Natural killer cell (primary cell): ENCODE data around the gene MTMR11. TPM values are rescaled to one million over a fixed set of nuclear protein-coding genes. Genes with fewer than 3 reads are reported as not detected.

Experiments used
- ATAC-seq, 3 donors: fragments of 150-1000 bp in 2 of 3; fragments of 200-7000 bp in 1 of 3; cut with Tn5 transposase; 1 replicate in 1 of 3; 2 replicates in 2 of 3; pipeline ENCODE4 v1.10.0; 2021; ENCODE audit warnings: mild to moderate bottlenecking in 2 of 3, moderate library complexity in 2 of 3
- DNase-seq, 2 donors: peaks; one replicate each; pipeline versions ENCODE4 v3.0.0 to v3.0.0-alpha.2; 2013 to 2021; ENCODE audit warnings: mixed read lengths in 1 of 2
- H3K27ac ChIP-seq: one replicate; pipeline ENCODE4 v1.5.1; 2013; ENCODE audit warnings: mild to moderate bottlenecking, low read length
- H3K27me3 ChIP-seq: one replicate; pipeline ENCODE4 v1.6.1; 2013; ENCODE audit warnings: low read length; ENCODE audit not compliant: control insufficient read depth, insufficient read depth
- H3K36me3 ChIP-seq: one replicate; pipeline ENCODE4 v1.6.1; 2013; ENCODE audit warnings: low read length; ENCODE audit not compliant: control insufficient read depth, insufficient read depth
- H3K4me1 ChIP-seq: one replicate; pipeline ENCODE4 v1.6.1; 2013; ENCODE audit warnings: low read length; ENCODE audit not compliant: control insufficient read depth, insufficient read depth
- H3K4me3 ChIP-seq: one replicate; pipeline ENCODE4 v1.5.1; 2013; ENCODE audit warnings: low read length
- H3K9me3 ChIP-seq: one replicate; pipeline ENCODE4 v1.6.1; 2013; ENCODE audit warnings: low read length; ENCODE audit not compliant: control insufficient read depth, insufficient read depth
- H3K27ac Mint-ChIP-seq, 2 donors: one replicate each; pipeline ENCODE4 v1.8.0; 2022; ENCODE audit warnings: mild to moderate bottlenecking in 2 of 2, mixed read lengths in 2 of 2, moderate library complexity in 1 of 2
- H3K27me3 Mint-ChIP-seq, 2 donors: one replicate each; pipeline ENCODE4 v1.8.0; 2022; ENCODE audit warnings: low read depth in 2 of 2, mixed read lengths in 2 of 2
- H3K36me3 Mint-ChIP-seq: one replicate; pipeline ENCODE4 v1.8.0; 2022; ENCODE audit warnings: mixed read lengths
- H3K4me1 Mint-ChIP-seq, 2 donors: one replicate each; pipeline ENCODE4 v1.8.0; 2022; ENCODE audit warnings: mixed read lengths in 2 of 2
- H3K4me3 Mint-ChIP-seq: one replicate; pipeline ENCODE4 v1.8.0; 2022; ENCODE audit warnings: mild to moderate bottlenecking, moderate library complexity, mixed read lengths
- H3K9me3 Mint-ChIP-seq, 2 donors: one replicate each; pipeline ENCODE4 v1.8.0; 2022; ENCODE audit warnings: mixed read lengths in 2 of 2
- CTCF ChIP-seq: fragments of 200-600 bp; IDR thresholded peaks from one replicate; pipeline ENCODE4 v1.8.0; 2022; ENCODE audit warnings: antibody characterized with exemption
- WGBS: methylation state at CpG from one replicate; pipeline ENCODE4 v1.1.7; 2013; ENCODE audit warnings: missing lambda C conversion rate; ENCODE audit not compliant: insufficient coverage; 5-methylcytosine and 5-hydroxymethylcytosine counted together
- intact Hi-C: fragments of 100-400 bp; cut with micrococcal nuclease; formaldehyde crosslinking; loops from one replicate; pipeline ENCODE4 v1.14.2; 2022
- total RNA-seq, 4 donors: library from RNA; stranded (reverse); fragments of 120-200 nt in 1 of 4; gene quantifications; one replicate each; pipeline versions ENCODE4 v1.2.3 to v1.2.4, GENCODE V29; 2013 to 2022

The MTMR11 gene
- total RNA-seq, 3 donors from 2014 or later (not counting 1 experiment from before 2014, with no cell fraction given) = 1.8 to 3.0 (median 2.9) TPM

- Histone ChIP-seq H3K27ac (no peak overlapping the region), H3K36me3 (peaks cover 47% of the 10 kb centered on the region), H3K27me3 (no peaks in the 10 kb centered on the region), H3K9me3 (no peaks in the 10 kb centered on the region), H3K4me3 (no peak overlapping the region), H3K4me1 (no peaks in the 10 kb centered on the region)
- no peak overlapping the region for H3K4me3 Mint-ChIP-seq
- no peaks in the 10 kb centered on the region for H3K9me3 Mint-ChIP-seq
- DNase-seq = no peak
- no peak for TF ChIP-seq CTCF
- no peak overlapping the region for H3K27ac Mint-ChIP-seq
- peaks cover 12% of the 10 kb centered on the region for H3K36me3 Mint-ChIP-seq
- intact Hi-C loops = no loop called here
- WGBS = 95% methylated on average over 3 of the region's 3 CpGs
- H3K4me1 Mint-ChIP-seq = peaks cover 0 to 2% of the 10 kb centered on the region in 2 donors
- no peak for ATAC-seq
- H3K27me3 Mint-ChIP-seq = no peaks in the 10 kb centered on the region
Measured at GRCh38 chr1:149967041-149967440, 30.4 kb upstream of the MTMR11 start.

DNA sequence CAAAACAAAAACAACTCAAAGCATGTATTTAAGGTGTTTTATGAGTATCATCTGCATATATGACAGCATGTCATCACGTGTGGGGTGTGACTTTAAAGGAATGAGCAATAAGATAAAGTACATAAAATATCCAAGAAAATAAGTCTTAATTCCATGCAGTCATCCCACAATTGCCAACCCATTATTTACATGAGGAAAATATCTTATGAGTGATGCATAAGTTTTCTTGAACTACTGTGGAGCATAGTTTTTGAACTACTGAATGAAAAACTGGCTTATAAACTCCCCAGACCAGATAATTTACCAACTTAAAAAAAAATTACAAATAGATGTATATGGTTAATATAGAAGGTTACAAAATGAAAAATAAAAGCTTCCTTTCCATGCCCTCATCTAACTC is 29.7 kb upstream of the MTMR11 start:
- Histone ChIP-seq H3K27me3 (no peaks in the 10 kb centered on the region), H3K4me1 (no peaks in the 10 kb centered on the region), H3K27ac (no peak overlapping the region), H3K9me3 (no peaks in the 10 kb centered on the region), H3K36me3 (peaks cover 42% of the 10 kb centered on the region), H3K4me3 (no peak overlapping the region)
- Mint-ChIP-seq H3K4me3 (no peak overlapping the region), H3K9me3 (no peaks in the 10 kb centered on the region), H3K4me1 (peaks cover 0 to 8% of the 10 kb centered on the region in 2 donors), H3K27ac (no peak overlapping the region), H3K36me3 (peaks cover 12% of the 10 kb centered on the region), H3K27me3 (no peaks in the 10 kb centered on the region)
- DNase-seq (no peak), ATAC-seq (no peak)
- TF ChIP-seq CTCF = no peak
- intact Hi-C loops = no loop called here
- no CpG with 5 or more reads among the region's 1 CpG for WGBS

DNA sequence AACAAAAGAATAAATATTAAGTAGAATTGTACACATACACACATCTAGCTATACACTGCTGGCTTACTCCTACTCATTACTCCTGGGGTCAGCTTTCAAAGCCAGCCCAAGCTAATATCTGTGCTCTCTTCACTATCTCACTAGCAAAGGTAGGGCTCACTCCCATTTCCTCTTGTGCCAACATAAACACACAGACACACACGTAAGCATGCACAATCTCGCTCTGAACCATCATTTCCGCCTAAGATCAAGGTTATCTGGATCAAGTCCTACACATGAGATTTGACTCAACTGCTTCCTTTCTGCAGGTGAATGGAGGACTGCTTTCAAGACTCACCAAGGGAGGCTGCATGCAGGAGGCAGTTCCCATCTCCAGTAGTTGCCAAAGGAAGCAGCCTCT is 28.8 kb upstream of the MTMR11 start:
- DNase-seq = peak in 1 of 2 donors; percentile 27
- Mint-ChIP-seq H3K4me3 (no peak overlapping the region), H3K9me3 (no peaks in the 10 kb centered on the region), H3K4me1 (peaks cover 0 to 9% of the 10 kb centered on the region in 2 donors), H3K27ac (no peak overlapping the region), H3K27me3 (no peaks in the 10 kb centered on the region), H3K36me3 (peaks cover 12% of the 10 kb centered on the region)
- H3K9me3 ChIP-seq = no peaks in the 10 kb centered on the region
- no peak overlapping the region for H3K4me3 ChIP-seq
- no peak for TF ChIP-seq CTCF
- peaks cover 35% of the 10 kb centered on the region for H3K36me3 ChIP-seq
- ATAC-seq = no peak
- H3K27me3 ChIP-seq = no peaks in the 10 kb centered on the region
- H3K4me1 ChIP-seq = no peaks in the 10 kb centered on the region
- WGBS = 98% methylated on average over 3 of the region's 3 CpGs
- H3K27ac ChIP-seq = no peak overlapping the region
- intact Hi-C loops = no loop called here

DNA sequence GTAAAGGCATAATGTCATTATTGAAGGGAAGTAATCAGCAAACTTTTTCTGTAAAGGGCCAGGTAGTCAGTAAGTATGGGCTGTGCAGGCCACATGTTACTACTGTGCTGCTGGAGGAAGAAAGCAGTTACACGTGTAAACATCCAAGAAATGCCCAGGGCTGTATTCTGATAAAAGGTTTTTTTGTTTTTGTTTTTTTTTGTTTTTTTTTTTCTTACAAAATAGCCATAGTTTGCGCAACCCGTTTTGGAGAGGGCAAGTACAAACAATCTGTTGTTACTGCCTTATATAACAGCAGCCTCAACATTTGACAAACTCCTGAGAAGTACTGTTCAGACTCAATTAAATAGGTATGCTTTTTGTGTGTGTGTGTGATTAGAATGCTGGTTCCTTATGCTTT is 26.7 kb upstream of the MTMR11 start:
- Mint-ChIP-seq H3K4me1 (peaks cover 0 to 9% of the 10 kb centered on the region in 2 donors), H3K27me3 (no peaks in the 10 kb centered on the region), H3K36me3 (peaks cover 12% of the 10 kb centered on the region), H3K27ac (peak overlapping the region in 1 of 2 donors; percentile 37), H3K4me3 (no peak overlapping the region), H3K9me3 (no peaks in the 10 kb centered on the region)
- no peak overlapping the region for H3K4me3 ChIP-seq
- no peak for TF ChIP-seq CTCF
- intact Hi-C loops = no loop called here
- peaks cover 37% of the 10 kb centered on the region for H3K36me3 ChIP-seq
- no peak overlapping the region for H3K27ac ChIP-seq
- DNase-seq = no peak
- H3K27me3 ChIP-seq = no peaks in the 10 kb centered on the region
- H3K4me1 ChIP-seq = no peaks in the 10 kb centered on the region
- no peaks in the 10 kb centered on the region for H3K9me3 ChIP-seq
- ATAC-seq = no peak
- 75% methylated on average over 1 of the region's 3 CpGs for WGBS
